Esophagus mucosa (tissue), 1 donor: Measurements from ENCODE around the gene TMEM176B. TPM values are rescaled to one million over a fixed set of nuclear protein-coding genes. Genes with fewer than 3 reads are reported as not detected.
"Not testable (repeated sequence)": the region's sequence is repeated elsewhere in the genome, so short reads cannot be mapped to it uniquely, and the experiment has no call there.

Source experiments
- ATAC-seq: fragments of 200-7000 bp; cut with Tn5 transposase; one replicate; pipeline ENCODE4 v1.9.1; 2020
- total RNA-seq: library from RNA; stranded (reverse); gene quantifications from one replicate; pipeline ENCODE4 v1.2.4, GENCODE V29; 2023
- donor health status: DM: yes; HTN: yes; CAD: no.

Gene TMEM176B
- total RNA-seq, 1 donor from 2014 or later: 4.2 TPM

- no peak for ATAC-seq
Observed at GRCh38 chr7:150788474-150789269, 11.5 kb downstream of the TMEM176B start.

GRCh38 chr7:150787321-150788281 lies 12.6 kb downstream of the TMEM176B start:
- peak; percentile 13 for ATAC-seq

- no peak for ATAC-seq
Observed at GRCh38 chr7:150784954-150785353, 15.2 kb downstream of the TMEM176B start.

- ATAC-seq: no peak
Observed at GRCh38 chr7:150784120-150784736, 15.9 kb downstream of the TMEM176B start.

GRCh38 chr7:150781961-150782360 lies 18.2 kb downstream of the TMEM176B start:
- ATAC-seq: no peak

GRCh38 chr7:150781103-150781502 lies 19.1 kb downstream of the TMEM176B start:
- ATAC-seq: no peak

GRCh38 chr7:150780292-150780691 lies 19.9 kb downstream of the TMEM176B start:
- no peak for ATAC-seq

- peak; percentile 55 for ATAC-seq
Observed at GRCh38 chr7:150778738-150779301, 21.3 kb downstream of the TMEM176B start.

- ATAC-seq: no peak
Observed at GRCh38 chr7:150778014-150778737, 22.0 kb downstream of the TMEM176B start.

GRCh38 chr7:150774131-150774530 lies 26.0 kb downstream of the TMEM176B start:
- ATAC-seq: not testable (repeated sequence)

- no peak for ATAC-seq
Observed at GRCh38 chr7:150769768-150770167, 30.4 kb downstream of the TMEM176B start.

GRCh38 chr7:150766334-150766709 lies 33.8 kb downstream of the TMEM176B start:
- no peak for ATAC-seq

GRCh38 chr7:150759479-150759878 lies 40.7 kb downstream of the TMEM176B start:
- ATAC-seq: no peak

- ATAC-seq: no peak
Observed at GRCh38 chr7:150756858-150757257, 43.3 kb downstream of the TMEM176B start.

GRCh38 chr7:150756166-150756565 lies 44.0 kb downstream of the TMEM176B start:
- ATAC-seq: no peak

- ATAC-seq: peak; percentile 52
Observed at GRCh38 chr7:150755473-150756099, 44.6 kb downstream of the TMEM176B start.

- ATAC-seq: no peak
Observed at GRCh38 chr7:150754951-150755350, 45.2 kb downstream of the TMEM176B start.

- no peak for ATAC-seq
Observed at GRCh38 chr7:150753826-150754603, 46.1 kb downstream of the TMEM176B start.

GRCh38 chr7:150753239-150753638 lies 46.9 kb downstream of the TMEM176B start:
- ATAC-seq: no peak

- ATAC-seq: no peak
Observed at GRCh38 chr7:150751702-150752101, 48.5 kb downstream of the TMEM176B start.

- no peak for ATAC-seq
Observed at GRCh38 chr7:150748376-150748775, 51.8 kb downstream of the TMEM176B start.
